AML-193 (cell line): ENCODE results near the gene SMC1B.
"Not testable (repeated sequence)": the region's sequence is repeated elsewhere in the genome, so short reads cannot be mapped to it uniquely, and the experiment has no call there.

ENCODE experiments used
- DNase-seq, 2 experiments: peaks; one replicate each; lab custom pipeline; 2025; lab: John Stamatoyannopoulos, UW

SMC1B gene

DNA sequence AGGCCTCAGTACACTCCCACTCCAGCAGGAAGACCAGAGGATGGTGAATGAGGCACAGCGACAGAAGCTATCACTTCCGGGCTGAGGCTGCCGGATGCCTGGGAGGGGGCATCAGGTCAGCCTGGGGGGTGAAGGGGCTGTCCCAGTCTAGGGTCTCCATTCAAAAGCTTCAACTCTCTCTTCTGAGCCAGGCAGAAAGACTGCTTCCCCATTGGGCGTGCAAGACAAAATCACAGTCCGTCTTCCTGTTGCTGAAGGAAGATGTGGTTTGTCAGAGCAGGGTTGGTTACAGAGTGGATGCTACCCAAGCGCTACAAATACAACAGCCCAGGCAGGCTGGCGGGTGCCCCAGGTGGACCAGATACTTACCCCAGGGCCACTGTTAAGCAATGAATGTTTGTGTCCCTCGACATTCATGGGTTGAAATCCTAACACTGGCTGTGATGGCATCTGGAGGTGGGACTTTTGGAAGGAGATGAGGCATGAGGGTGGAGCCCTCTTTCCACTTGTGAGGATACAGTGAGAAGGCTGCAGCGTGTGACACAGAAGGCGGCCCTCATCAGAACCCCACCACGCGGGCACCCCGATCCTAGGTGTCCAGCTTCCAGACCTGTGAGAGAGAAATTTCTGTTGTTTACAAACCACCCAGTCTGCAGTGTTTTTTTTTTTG lies 116.6 kb downstream of the SMC1B start:
- DNase-seq: peak in 1 of 2 experiments; percentile 24

DNA sequence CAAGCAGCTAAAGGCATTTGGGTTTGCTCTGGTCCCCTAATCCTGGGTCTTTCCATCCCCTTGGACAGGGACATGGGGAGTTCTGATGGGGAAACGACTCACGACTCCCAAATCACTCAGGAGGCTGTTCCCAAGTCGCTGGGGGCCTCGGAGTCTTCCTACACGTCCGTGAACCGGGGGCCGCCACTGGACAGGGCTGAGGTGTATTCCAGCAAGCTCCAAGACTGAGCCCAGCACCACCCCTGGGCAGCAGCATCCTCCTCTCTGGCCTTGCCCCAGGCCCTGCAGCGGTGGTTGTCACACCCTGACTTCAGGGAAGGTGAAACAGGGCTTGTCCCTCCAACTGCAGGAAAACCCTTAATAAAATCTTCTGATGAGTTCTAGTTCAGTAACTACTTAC lies 117.9 kb downstream of the SMC1B start:
- no peak for DNase-seq

GRCh38 chr22:45295004-45295403 lies 118.4 kb downstream of the SMC1B start:
- not testable (repeated sequence) for DNase-seq
